ENCODE results near the gene CBLN3.

CBLN3 gene

GRCh38 chr14:24392325-24393091 lies 37.0 kb downstream of the CBLN3 start (continued):
- TF ChIP-seq REST (tag by site-specific recombination; IDR thresholded peaks at IDR 0.05) (no peak), ZNF354C (tag by site-specific recombination; IDR thresholded peaks at IDR 0.05; ENCODE audit: borderline replicate concordance, low read depth) (no peak), ZNF544 (tag by site-specific recombination; IDR thresholded peaks at IDR 0.05) (no peak), ZNF24 (tag by site-specific recombination; IDR thresholded peaks at IDR 0.05) (0 out of 2 replicates have a peak, but pooled peaks have one; percentile 10), OSR2 (tag by site-specific recombination; IDR thresholded peaks at IDR 0.05) (peak; percentile 71), ZNF514 (tag by site-specific recombination; IDR thresholded peaks at IDR 0.05) (no peak), ZNF585B (tag by site-specific recombination; IDR thresholded peaks at IDR 0.05) (no peak), ZNF146 (tag by site-specific recombination; IDR thresholded peaks at IDR 0.05) (peak; percentile 76), SP7 (tag by site-specific recombination; IDR thresholded peaks at IDR 0.05) (0 out of 2 replicates have a peak, but pooled peaks have one; percentile 31), GFI1B (tag by site-specific recombination; IDR thresholded peaks at IDR 0.05) (no peak), ZSCAN4 (tag by site-specific recombination; IDR thresholded peaks at IDR 0.05) (no peak), ZNF394 (tag by site-specific recombination; IDR thresholded peaks at IDR 0.05; ENCODE audit: borderline replicate concordance) (no peak), ZNF391 (tag by site-specific recombination; IDR thresholded peaks at IDR 0.05; ENCODE audit: borderline replicate concordance, low read depth) (no peak), ZXDB (tag by site-specific recombination; IDR thresholded peaks at IDR 0.05) (peak; percentile 27; the same call in 1 of the 2 replicates), ZNF610 (tag by site-specific recombination; IDR thresholded peaks at IDR 0.05; ENCODE audit: borderline replicate concordance) (no peak), HIC1 (tag by site-specific recombination; IDR thresholded peaks at IDR 0.05) (no peak), ZNF561 (tag by site-specific recombination; IDR thresholded peaks at IDR 0.05; ENCODE audit: borderline replicate concordance) (0 out of 2 replicates have a peak, but pooled peaks have one; percentile 11), ZNF600 (tag by site-specific recombination; IDR thresholded peaks at IDR 0.05) (no peak), ZNF121 (tag by site-specific recombination; IDR thresholded peaks at IDR 0.05) (0 out of 2 replicates have a peak, but pooled peaks have one; percentile 29)
